DMS79 treated with DMSO at 0.1 percent for 48 hours (cell line): ENCODE results near the gene SCARB1.
A peak's percentile ranks its signal among the peaks of the same experiment; 100 is the strongest.
"Not testable (repeated sequence)": the region's sequence is repeated elsewhere in the genome, so short reads cannot be mapped to it uniquely, and the experiment has no call there.

Source experiments
- DNase-seq: peaks from one replicate; lab custom pipeline; 2025; lab: John Stamatoyannopoulos, UW

The SCARB1 gene

GRCh38 chr12:124883263-124884130, 19.8 kb upstream of the SCARB1 start:
- no peak for DNase-seq

- DNase-seq = no peak
Observed at GRCh38 chr12:124881123-124881522, 17.5 kb upstream of the SCARB1 start.

GRCh38 chr12:124880335-124880734, 16.7 kb upstream of the SCARB1 start:
- DNase-seq = not testable (repeated sequence)

- no peak for DNase-seq
Observed at GRCh38 chr12:124878795-124879516, 15.3 kb upstream of the SCARB1 start.

GRCh38 chr12:124877423-124877822, 13.8 kb upstream of the SCARB1 start:
- no peak for DNase-seq

GRCh38 chr12:124876171-124876570, 12.5 kb upstream of the SCARB1 start:
- no peak for DNase-seq

- no peak for DNase-seq
Observed at GRCh38 chr12:124875803-124876132, 12.1 kb upstream of the SCARB1 start.

- DNase-seq = no peak
Observed at GRCh38 chr12:124874988-124875802, 11.5 kb upstream of the SCARB1 start.

- no peak for DNase-seq
Observed at GRCh38 chr12:124874188-124874587, 10.5 kb upstream of the SCARB1 start.

- DNase-seq = no peak
Observed at GRCh38 chr12:124872068-124872719, 8.5 kb upstream of the SCARB1 start.

GRCh38 chr12:124871297-124871696, 7.6 kb upstream of the SCARB1 start:
- DNase-seq = no peak

GRCh38 chr12:124870515-124870914, 6.9 kb upstream of the SCARB1 start:
- no peak for DNase-seq

GRCh38 chr12:124869059-124869665, 5.5 kb upstream of the SCARB1 start:
- no peak for DNase-seq

- DNase-seq = no peak
Observed at GRCh38 chr12:124868252-124869058, 4.8 kb upstream of the SCARB1 start.

- peak; percentile 5 for DNase-seq
Observed at GRCh38 chr12:124867401-124867930, 3.8 kb upstream of the SCARB1 start.

- DNase-seq = no peak
Observed at GRCh38 chr12:124866883-124867400, 3.3 kb upstream of the SCARB1 start.

GRCh38 chr12:124866195-124866882, 2.7 kb upstream of the SCARB1 start:
- DNase-seq = no peak

GRCh38 chr12:124865728-124866127, 2.1 kb upstream of the SCARB1 start:
- DNase-seq = no peak

GRCh38 chr12:124864326-124864752, 675 bp upstream of the SCARB1 start:
- DNase-seq = no peak
